ENCODE data around the gene CECR2.

- no peak for TF ChIP-seq TAF1 (IDR thresholded peaks at IDR 0.05; ENCODE audit: low read depth)
- no peak for TF ChIP-seq REST (IDR thresholded peaks at IDR 0.05; ENCODE audit: low read depth)
- no peak for TF ChIP-seq EP300 (IDR thresholded peaks at IDR 0.05; ENCODE audit: borderline replicate concordance)
- no peak for TF ChIP-seq YY1 (IDR thresholded peaks at IDR 0.05; ENCODE audit: low read depth)
- TF ChIP-seq MAX (IDR thresholded peaks at IDR 0.05) = no peak
- TF ChIP-seq ZBTB7A (IDR thresholded peaks at IDR 0.05; ENCODE audit: low read depth) = no peak
- no peak for TF ChIP-seq CREB1 (IDR thresholded peaks at IDR 0.05; ENCODE audit: low read depth)
Observed at GRCh38 chr22:17412232-17412631, 43.0 kb downstream of the CECR2 start.
